ENCODE results near the gene ZNF559.
"Not testable (repeated sequence)": the region's sequence is repeated elsewhere in the genome, so short reads cannot be mapped to it uniquely, and the experiment has no call there.

- TF ChIP-seq, protein P1, sequence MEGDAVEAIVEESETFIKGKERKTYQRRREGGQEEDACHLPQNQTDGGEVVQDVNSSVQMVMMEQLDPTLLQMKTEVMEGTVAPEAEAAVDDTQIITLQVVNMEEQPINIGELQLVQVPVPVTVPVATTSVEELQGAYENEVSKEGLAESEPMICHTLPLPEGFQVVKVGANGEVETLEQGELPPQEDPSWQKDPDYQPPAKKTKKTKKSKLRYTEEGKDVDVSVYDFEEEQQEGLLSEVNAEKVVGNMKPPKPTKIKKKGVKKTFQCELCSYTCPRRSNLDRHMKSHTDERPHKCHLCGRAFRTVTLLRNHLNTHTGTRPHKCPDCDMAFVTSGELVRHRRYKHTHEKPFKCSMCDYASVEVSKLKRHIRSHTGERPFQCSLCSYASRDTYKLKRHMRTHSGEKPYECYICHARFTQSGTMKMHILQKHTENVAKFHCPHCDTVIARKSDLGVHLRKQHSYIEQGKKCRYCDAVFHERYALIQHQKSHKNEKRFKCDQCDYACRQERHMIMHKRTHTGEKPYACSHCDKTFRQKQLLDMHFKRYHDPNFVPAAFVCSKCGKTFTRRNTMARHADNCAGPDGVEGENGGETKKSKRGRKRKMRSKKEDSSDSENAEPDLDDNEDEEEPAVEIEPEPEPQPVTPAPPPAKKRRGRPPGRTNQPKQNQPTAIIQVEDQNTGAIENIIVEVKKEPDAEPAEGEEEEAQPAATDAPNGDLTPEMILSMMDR (IDR thresholded peaks at IDR 0.05): not testable (repeated sequence)
- TF ChIP-seq RCOR1 (IDR thresholded peaks at IDR 0.05; ENCODE audit: low read depth, low read length); POLR2A (IDR thresholded peaks at IDR 0.05; ENCODE audit: low read length); RAD21 (conservative IDR thresholded peaks at IDR 0.05 in 1 of 2, IDR thresholded peaks at IDR 0.05 in 1 of 2); RFX5 (IDR thresholded peaks at IDR 0.05); REST (IDR thresholded peaks at IDR 0.05); ZSCAN20 (CRISPR knock-in tag; IDR thresholded peaks at IDR 0.05); SMC3 (IDR thresholded peaks at IDR 0.05); FOSB (CRISPR knock-in tag; IDR thresholded peaks at IDR 0.05); TP53 (CRISPR knock-in tag; IDR thresholded peaks at IDR 0.05); HMGXB4 (CRISPR knock-in tag; IDR thresholded peaks at IDR 0.05; ENCODE audit: borderline replicate concordance): not testable (repeated sequence)
- TF ChIP-seq, protein P2, sequence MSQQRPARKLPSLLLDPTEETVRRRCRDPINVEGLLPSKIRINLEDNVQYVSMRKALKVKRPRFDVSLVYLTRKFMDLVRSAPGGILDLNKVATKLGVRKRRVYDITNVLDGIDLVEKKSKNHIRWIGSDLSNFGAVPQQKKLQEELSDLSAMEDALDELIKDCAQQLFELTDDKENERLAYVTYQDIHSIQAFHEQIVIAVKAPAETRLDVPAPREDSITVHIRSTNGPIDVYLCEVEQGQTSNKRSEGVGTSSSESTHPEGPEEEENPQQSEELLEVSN (IDR thresholded peaks at IDR 0.05; ENCODE audit: borderline replicate concordance, low read depth): not testable (repeated sequence)
- TF ChIP-seq, protein P3, sequence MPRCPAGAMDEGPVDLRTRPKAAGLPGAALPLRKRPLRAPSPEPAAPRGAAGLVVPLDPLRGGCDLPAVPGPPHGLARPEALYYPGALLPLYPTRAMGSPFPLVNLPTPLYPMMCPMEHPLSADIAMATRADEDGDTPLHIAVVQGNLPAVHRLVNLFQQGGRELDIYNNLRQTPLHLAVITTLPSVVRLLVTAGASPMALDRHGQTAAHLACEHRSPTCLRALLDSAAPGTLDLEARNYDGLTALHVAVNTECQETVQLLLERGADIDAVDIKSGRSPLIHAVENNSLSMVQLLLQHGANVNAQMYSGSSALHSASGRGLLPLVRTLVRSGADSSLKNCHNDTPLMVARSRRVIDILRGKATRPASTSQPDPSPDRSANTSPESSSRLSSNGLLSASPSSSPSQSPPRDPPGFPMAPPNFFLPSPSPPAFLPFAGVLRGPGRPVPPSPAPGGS (IDR thresholded peaks at IDR 0.05): not testable (repeated sequence)
- TF ChIP-seq, protein P4, sequence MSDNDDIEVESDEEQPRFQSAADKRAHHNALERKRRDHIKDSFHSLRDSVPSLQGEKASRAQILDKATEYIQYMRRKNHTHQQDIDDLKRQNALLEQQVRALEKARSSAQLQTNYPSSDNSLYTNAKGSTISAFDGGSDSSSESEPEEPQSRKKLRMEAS (IDR thresholded peaks at IDR 0.05): not testable (repeated sequence)
These were observed 40.5 kb upstream of the ZNF559 start for GRCh38 chr19:9283485-9283884.
